Neural cell (in vitro differentiated cells): ENCODE results near the gene PUSL1.

Experiments used
- EP300 ChIP-seq: fragments of 450-650 bp; conservative IDR thresholded peaks from 2 replicates; pipeline ENCODE4 v1.6.1; 2014; ENCODE audit warnings: antibody characterized with exemption, mild to moderate bottlenecking, moderate library complexity; ENCODE audit not compliant: poor library complexity, severe bottlenecking
- RAD21 ChIP-seq: fragments of 450-650 bp; conservative IDR thresholded peaks from 2 replicates; pipeline ENCODE4 v1.6.1; 2014; ENCODE audit warnings: antibody characterized with exemption, mild to moderate bottlenecking, moderate library complexity
- TF ChIP-seq, protein P1 (sequence below): fragments of 450-650 bp; IDR thresholded peaks from 2 replicates; pipeline ENCODE4 v1.5.1; 2014; ENCODE audit warnings: antibody characterized with exemption, mild to moderate bottlenecking, moderate library complexity; ENCODE audit not compliant: poor library complexity, severe bottlenecking

DNA sequence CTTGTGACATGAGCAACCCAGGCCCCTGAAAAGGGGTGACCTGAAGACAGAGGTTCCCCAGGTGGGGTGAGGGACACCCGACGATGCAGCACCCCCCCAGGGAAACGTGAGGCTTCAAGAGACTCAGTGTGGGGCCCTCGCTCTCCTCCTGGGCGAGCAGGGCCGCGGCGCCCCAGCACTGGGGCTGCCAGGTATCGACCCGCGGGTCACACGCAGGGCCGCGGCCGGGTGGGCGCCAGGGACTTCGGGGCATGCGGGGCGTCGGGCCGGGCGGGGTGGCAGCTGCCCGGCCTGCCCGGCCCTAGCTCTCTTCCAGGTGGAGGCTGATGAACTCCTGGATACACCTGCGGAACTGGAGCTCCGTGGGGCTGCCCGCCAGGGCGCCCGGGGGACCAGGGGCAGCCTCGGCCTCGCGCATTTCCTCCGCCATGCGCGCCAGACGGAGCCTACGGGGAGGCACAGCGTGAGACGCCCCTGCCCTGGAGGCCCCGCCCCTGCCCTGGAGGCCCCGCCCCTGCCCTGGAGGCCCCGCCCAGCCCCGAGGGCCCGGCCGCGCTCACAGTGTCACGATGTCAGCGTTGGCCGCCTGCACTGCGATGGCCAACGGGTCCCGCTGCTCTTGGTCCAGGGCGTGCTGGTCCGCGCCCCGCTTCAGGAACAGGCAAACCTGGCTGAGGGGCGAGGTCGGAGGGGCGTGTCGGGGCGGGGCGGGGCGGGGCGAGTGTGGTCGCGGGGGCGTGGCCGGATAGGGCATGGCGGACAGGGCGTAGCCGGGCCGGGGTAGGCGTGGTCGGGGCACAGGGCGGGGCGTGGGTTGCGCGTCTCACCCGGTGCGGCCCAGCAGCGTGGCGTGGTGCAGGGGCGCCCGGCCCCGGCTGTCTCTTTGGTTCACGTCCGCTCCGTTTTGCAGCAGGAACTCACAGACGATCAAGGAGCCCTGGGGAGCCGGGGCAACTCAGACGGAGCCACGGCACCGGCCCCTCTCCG lies 14.8 kb upstream of the PUSL1 start:
- TF ChIP-seq, protein P1, sequence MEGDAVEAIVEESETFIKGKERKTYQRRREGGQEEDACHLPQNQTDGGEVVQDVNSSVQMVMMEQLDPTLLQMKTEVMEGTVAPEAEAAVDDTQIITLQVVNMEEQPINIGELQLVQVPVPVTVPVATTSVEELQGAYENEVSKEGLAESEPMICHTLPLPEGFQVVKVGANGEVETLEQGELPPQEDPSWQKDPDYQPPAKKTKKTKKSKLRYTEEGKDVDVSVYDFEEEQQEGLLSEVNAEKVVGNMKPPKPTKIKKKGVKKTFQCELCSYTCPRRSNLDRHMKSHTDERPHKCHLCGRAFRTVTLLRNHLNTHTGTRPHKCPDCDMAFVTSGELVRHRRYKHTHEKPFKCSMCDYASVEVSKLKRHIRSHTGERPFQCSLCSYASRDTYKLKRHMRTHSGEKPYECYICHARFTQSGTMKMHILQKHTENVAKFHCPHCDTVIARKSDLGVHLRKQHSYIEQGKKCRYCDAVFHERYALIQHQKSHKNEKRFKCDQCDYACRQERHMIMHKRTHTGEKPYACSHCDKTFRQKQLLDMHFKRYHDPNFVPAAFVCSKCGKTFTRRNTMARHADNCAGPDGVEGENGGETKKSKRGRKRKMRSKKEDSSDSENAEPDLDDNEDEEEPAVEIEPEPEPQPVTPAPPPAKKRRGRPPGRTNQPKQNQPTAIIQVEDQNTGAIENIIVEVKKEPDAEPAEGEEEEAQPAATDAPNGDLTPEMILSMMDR: no peak
- TF ChIP-seq RAD21 (no peak), EP300 (no peak)
